HG03521 (cell line): Measurements from ENCODE around the gene RAPGEF6.

ENCODE experiments used
- ATAC-seq: cut with Tn5 transposase; IDR thresholded peaks from one replicate; pipeline ENCODE4 v1.9.1; 2021; ENCODE audit warnings: mild to moderate bottlenecking, moderate library complexity; ENCODE audit not compliant: unreplicated experiment

Gene RAPGEF6

DNA sequence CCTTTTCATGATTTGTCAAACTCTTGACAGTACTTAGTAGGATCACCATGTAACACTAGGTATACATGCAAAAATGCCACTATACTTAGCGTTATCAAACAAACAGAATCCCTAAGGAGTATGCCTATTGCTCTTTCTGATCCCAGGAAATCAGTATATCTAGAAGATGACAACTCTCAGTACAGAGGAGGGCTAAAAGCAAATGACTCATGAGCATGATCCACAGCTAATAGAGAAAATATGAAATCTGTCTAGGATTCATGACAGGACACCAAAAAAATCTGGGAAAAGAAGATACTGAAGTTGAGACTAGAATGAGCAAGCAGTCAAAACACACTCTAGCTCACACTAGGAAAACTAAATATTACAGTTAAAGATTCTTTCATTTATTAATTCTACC lies 89.2 kb downstream of the RAPGEF6 start:
- no peak for ATAC-seq

DNA sequence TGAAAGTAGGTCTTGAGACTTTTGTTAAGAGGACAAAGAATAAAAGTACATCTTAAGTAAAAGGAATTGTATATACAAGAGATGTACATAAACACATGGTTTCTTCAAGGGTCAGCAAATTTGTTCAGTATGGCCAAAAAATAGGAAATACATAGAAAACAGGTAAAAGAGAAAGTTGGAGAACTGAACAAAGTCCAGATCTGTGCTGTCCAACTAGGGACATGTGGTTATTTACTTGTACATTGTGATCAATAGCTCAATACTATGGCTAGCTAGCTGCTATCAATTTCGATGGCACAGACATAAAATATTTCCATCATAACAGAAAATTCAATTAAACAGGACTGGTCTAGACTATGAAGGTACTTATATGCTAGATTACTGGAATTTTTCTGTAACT lies 92.3 kb downstream of the RAPGEF6 start:
- no peak for ATAC-seq

DNA sequence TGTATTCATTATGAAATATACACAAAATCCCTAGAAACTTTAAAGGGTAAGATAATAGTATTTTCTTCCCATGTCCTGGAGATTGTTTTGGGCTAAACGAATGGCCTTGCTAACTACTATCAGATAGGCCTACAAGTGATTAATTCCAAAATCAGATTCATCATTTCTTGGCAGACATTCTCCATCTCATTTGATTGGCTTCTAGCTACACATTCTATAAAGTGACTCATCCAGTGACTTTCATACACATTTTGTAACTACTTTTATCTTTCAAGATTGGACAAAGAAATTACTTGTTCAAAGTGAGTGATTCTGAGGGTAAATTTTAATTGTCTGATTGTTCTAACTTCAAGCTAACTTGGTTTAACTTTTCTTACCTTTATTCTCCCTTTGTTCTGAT lies 93.3 kb downstream of the RAPGEF6 start:
- ATAC-seq, result no peak

DNA sequence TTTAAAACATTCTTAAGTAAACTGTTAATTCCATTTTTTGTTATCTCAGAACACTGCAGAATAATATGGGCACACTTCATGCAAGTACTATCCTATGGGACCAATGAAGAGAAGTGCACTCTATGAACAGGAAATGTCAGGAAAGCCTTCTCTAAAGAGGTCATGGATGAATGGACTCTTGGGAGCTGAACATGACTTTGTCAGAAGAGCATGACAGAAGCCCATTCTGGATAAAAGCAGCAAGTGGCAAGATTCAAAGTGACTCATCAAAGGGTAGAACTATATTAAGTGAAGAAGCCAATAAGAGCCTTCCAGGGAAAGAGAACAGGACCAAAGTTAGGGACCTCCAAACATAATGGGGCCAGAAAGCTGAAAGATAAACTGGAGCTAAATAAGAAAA lies 94.0 kb downstream of the RAPGEF6 start:
- ATAC-seq, result no peak

DNA sequence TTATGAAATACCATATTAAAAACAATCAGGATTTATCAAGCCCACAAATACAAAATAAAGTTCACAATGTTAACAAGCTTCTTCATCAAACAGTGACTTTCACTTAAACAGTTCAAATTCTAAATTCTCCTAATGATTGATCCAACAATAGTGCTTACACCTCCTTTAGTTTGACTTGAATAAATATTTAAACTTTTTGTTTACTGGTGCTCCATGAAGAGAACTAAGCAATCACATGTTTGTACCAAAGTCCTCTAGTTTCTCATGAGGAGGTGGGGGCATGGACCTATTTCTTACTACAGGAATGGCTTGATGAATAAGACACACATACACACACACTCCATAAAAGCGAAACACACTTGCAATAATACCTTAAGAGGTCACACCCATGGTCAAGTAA lies 95.8 kb downstream of the RAPGEF6 start:
- ATAC-seq, result no peak

DNA sequence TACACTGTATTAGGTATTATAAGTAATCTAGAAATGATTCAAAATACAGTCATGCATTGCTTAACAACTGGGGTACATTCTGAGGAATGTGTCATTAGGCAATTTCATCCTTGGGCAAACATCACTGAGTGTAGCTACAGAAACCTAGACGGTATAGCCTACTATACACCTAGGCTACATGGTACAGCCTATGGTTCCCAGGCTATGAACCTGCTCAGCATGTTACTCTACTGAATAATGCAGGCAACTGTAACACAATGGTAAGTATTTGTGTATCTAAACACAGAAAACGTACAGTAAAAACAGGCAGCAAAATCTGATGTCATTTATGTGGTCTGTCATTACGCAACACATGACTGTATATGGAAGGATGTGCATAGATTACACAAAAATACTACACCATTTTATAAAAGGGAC lies 96.8 kb downstream of the RAPGEF6 start:
- ATAC-seq, result no peak

DNA sequence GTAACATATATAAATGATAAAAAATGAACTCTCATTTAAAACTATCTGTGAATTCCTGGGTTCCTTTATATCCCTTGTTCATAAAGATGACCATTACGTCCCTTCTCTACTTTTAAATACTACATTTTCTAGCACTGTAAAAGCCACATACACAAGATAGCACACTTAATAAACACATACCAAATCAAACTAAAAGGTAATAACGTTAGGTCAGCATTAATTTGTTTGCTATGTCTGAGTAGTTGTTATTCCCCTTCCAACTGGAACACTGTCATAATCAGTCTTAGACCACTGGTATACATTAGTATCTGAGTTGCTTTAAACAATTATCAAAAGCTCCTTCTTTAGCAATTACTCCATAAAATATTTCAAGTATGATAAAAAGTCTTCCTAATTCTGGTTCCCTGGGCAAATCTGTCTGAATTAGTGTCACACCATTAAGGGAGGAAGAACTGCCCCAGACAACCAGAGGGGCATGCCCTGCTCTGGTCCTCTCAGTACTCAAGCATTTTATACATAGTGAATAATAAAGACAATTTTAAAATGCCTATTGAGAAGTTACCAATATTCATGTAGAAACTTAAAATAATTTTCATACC lies 98.1 kb downstream of the RAPGEF6 start:
- no peak for ATAC-seq

DNA sequence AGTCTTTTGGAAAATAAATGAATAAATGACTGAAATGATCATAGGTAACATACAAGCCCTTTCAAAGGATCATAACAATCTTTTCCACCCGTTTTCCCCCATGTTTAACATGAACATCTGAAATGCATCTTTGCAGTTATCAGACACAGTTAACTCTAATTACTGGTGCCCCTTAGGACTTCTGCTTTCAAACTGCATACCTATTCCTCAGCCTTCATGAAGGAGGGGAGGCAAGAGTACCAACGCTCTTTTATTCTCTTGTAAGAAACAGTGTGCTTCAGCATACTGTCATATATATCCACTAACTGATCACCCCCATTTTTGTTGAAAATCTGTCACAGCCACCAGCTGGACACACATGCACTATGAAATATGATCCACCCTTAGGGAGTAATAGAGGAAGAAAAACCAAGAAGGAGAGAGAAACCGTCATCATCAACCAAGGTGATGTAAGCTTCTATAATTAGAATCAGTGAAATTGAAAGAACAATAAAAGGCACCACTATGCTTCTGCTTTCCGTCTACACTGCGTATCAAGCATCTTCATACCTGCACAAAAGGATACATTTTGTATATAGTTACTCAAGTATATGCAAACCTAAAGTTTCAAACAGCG lies 98.7 kb downstream of the RAPGEF6 start:
- ATAC-seq, result peak; percentile 89

DNA sequence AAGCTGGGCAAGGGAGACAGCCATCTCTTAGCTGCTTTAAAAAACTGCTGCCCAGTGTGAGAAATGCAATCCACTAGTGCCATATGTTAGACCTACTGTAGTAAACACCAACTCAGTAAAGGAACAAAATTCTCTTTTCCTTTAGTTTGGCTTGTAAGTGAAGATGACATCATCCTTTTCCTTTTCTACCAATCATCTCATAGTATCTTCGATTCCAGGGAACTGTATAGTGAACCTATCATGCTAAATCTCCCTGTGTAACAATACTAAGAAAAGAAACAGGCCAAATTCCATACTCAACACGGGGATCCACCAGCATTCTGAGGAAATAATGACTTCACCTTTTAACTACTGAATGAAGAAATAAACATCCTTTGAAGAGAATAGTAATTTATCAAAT lies 100.1 kb downstream of the RAPGEF6 start:
- no peak for ATAC-seq

DNA sequence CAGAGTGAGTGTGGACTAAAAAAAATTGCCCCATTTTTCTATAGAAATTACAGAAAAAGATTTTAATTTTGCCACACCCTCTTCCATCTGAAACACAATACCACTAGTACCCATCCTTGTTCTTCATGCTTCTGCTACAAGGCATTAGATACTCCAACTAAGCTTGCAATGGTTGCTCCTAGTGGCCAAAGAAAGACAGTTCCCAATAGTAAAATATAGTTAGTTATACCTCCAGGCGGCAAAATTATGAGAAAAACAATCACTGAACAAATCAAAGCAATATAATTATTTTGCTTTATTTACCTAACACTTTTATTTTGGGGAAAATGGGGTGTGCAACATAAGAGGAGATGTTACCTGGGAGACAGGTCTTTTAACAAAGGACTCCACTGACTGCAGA lies 101.2 kb downstream of the RAPGEF6 start:
- ATAC-seq, result no peak

DNA sequence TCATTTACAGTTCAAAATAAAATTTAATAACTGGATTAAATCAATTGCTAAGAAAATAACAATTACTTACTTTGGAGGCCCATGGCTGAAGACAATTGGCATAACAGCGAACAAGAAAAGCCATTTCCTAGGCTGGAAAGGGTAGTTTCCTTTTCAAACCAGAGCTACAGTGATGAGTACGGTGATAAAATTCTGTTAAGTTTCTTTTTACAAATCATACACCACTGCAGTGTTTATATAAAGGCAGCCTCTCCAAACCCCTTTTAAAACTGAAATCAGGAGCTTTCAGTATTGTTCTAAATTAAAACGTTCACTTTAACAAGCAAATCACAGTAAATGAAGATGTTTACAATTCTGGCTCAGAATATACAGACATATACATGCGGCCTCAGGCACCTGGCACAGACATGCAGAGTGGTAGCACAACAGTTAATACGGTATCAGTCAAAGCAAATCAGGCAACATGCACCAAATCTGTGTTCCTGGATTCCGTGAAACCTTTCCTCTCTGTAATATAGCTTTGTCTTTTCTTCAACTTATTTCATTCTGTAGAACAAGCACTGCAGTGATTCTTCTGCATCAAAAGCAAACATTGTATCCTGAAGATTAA lies 102.9 kb downstream of the RAPGEF6 start:
- no peak for ATAC-seq

DNA sequence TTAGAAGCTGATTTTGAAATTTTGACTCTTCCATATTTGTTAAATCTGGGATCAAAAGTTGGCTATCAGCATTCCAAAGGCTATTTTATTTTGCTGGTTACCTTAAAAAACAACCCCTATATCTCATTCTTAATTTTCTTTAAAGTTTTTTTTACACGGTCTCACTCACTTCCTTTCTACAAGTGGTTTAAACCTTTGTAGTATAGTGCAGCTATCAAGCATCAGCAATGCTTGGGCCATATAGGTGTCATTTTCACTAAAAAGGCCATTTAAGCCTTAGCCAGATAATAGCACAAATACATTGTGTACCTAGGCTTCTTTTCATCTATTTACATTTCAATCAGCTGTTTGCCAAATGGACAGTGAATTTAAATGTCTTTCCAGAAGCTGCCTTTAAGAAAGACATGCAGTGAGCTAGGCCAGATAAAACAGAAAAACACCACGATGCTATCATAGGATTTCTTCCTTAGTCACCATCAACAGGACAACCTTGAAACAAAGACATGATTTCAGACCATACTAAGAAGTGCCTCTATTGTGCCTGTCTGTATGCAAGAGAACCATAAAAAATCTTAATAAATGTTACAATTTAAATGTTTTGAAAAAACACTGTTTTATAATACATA lies 104.2 kb downstream of the RAPGEF6 start:
- ATAC-seq, result no peak

DNA sequence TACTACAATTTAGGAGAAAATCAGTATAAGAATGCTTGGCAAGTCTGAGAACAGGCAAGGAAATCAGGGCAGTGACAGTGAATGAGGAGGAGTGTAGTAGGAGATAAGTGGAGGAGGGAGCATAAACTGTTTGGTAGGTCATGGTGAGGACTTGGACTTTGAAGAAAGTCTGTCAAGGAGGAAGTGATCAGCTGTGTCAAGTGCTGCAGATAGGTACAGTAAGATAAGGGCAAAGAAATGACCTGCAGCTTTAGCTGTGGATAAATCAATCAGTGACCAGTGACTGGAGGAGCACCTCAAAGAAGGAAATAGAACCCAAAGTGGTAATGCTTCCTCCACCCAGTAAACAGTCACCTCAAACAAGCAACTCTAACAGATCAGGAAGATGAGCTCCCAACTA lies 106.3 kb downstream of the RAPGEF6 start:
- no peak for ATAC-seq

DNA sequence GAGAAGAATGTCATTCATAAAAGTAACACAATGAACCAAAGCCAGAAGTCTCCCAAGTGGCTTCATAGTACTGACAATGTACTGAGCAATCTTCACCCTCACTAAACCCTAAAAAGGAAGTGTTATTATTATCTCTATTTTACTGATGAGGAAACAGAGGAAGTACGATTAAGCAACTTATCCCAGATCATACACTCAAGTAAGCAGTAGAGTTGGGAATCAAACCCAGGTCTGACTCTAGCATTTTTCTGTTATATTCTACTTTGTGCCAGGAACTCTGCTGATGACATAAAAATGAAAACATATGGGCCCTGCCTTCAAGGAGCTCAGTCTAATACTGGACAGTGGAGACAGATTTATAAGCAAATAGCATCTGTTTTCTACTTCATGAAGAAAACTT lies 109.2 kb downstream of the RAPGEF6 start:
- no peak for ATAC-seq

DNA sequence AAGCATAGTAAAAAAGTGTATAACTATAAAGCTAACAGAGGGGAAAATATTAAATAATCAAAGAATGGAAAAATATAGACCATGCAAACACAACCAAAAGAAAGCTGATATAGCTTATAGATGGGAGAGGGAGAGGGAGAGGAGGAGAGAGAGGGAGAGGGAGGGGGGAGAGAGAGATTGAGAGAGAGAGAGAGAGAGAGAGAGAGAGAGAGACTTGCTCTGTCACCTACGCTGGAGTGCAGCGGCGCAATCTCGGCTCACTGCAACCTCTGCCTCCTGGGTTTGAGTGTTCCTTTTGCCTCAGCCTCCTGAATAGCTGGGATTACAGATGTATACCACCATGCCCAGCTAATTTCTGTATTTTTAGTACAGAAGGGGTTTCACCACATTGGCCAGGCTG lies 110.6 kb downstream of the RAPGEF6 start:
- no peak for ATAC-seq

DNA sequence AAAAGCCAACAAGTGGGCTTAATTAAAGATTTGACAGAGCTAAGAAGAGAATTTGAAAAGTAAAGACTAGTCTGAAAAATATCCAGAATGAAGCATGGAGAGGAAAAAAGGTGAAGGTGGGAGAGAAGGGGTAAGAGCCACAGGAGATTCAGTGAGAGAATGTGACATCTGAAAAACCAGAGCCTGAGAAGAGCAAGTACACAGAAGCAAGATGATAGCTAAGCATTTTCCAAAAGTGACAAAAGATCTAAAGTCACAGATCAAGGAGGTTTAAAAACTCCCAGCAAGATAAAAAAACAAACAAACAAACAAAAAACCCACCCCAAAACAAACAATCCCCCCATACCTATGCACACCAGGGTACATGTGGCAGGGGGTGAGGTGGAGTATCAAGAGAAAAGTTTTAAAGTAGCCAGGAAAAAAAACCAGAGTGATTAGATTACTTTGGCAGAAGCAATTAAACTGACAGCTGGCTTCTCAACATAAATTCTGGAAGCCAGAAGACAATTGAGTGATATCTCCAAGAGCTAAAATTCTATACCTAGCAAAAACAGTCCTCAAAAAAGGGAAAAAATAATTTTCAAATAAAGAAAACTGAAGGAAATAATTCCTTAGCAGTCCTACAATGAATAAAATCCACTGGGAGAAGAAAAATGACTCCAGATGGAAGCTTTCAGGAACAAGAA lies 111.4 kb downstream of the RAPGEF6 start:
- ATAC-seq, result no peak

DNA sequence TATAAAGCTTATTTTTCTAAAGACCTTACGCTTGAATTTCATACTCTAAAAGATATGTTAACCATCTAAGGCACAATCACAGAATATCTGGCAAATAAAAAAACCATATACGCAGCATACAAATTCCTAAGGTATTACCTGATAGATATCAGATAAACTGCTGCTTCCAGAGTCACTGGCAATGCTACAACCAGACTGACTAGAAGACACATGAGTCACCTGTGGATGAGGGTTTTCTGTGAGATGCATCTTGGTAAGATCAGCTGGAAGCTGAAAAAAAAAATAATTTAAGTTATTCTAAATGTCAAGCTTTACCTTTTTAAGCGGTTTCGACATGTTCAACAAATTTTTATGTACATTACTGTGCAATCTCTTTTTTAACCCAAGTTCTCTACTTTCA lies 113.8 kb downstream of the RAPGEF6 start:
- no peak for ATAC-seq

DNA sequence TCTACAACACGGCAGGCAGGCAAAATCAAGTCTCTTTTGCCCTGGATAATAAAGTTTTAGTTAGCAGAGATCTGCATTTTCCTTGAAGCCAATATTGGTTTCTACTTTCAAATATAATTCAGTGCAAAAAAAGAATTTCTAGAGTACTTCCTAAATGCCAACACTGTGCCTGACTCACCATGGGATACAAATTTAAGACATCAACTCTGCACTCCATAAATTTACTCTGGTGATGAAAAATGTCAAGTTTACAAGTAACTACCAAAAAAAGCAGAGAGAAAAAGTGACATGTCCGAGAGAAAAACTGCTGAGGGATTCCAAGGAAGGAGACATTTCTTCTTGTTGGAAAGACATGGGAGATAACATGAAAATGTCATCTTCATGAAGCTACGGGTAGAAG lies 119.7 kb downstream of the RAPGEF6 start:
- ATAC-seq, result no peak

DNA sequence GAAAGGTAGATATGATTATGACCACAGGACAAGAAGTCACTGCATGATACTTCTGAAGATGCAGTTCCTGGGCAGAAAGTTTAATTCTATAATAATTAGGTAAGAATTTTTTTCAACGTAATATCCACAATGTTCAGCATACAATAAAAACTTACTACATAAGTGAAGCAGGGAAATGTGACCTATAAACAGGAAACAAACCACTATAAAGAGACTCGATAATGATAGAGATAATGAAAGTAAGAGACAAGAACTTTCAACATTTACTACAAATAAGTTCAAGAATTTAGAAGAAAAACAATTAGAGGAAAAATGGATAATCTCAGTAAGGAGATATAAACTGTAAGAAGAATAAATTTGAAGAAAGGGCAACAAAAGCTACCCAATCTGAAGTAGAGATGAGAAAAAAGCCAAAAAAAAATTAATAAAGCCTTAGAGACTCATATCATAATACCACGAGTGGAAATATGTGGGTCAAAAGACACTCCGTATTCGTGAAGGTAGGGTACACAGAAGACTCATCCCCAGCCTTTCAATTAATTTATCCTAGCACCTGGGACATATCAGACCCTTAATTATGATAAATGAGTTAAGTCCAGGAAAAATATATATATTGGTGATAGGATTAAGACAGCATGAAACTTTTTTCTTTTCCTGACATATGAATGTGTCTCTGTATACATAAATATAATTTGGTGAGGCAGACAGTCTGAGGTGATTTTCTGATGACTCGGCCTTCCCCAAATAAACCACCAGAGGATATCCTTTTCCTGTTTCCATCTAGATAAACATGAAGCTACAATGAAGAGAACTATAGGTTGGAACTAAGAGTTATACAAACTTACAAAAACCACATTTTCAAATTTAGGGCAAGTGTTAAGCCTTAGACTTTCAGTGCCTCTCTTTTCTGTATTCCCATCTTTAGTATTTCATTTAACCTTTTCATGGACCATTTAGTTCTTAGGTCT lies 120.4 kb downstream of the RAPGEF6 start:
- ATAC-seq, result no peak

DNA sequence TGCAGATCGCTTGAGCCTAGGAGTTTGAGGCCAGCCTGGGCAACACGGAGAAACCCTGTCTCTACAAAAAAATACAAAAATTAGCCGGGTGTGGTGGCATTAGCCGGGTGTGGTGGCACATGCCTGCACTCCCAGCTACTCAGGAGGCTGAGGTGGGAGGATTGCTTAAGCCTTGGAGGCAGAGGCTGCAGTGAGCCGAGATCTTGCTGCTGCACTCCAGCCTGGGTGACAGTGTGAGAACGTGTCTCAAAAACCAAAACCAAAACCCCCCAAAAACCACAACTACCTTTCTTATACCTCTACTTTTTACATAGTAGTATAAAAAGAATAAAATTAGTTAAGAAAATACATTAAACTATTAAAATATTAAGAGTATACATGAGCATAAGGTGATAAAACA lies 121.2 kb downstream of the RAPGEF6 start:
- no peak for ATAC-seq

DNA sequence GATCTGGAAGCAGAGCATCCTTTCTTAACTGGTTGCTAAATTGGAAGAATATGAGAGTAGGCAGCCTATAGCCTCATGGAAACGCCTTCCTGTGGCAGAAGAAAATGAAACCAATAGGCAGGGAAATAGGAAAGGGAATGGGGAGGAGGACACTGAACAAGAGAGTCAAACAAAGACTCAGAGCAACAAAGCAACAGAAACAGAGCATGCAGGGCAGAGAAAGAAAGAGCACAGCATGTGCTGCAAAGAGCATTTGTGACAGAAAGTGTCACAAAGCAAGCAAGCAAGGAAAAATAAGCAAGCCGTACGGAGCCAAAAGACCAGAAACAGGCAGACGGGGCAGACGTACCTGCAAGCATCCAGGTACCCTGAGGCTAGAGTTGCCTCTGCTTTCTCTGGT lies 123.1 kb downstream of the RAPGEF6 start:
- ATAC-seq, result no peak
